Epithelial cell of proximal tubule (primary cell): Measurements from ENCODE around the gene PARD3B. TPM values are rescaled to one million over a fixed set of nuclear protein-coding genes. Genes with fewer than 3 reads are reported as not detected.

Experiments
- DNase-seq: peaks from one replicate; pipeline ENCODE4 v3.0.0-alpha.2; 2011; ENCODE audit warnings: low read depth
- H3K4me3 ChIP-seq: 2 replicates; pipeline ENCODE4 v1.5.1; 2011; ENCODE audit warnings: low read depth, mild to moderate bottlenecking, low read length
- total RNA-seq: library from RNA; depleted of rRNA; stranded (reverse); fragments of >200 nt; gene quantifications from 2 replicates; pipeline ENCODE4 v1.2.3, GENCODE V29; 2015
- TF ChIP-seq, protein P1 (sequence below): conservative IDR thresholded peaks from 2 replicates; pipeline ENCODE4 v1.5.1; 2012; ENCODE audit warnings: low read depth, mild to moderate bottlenecking, low read length

Gene PARD3B
- total RNA-seq, 1 donor from 2014 or later, result 3.6 TPM

DNA sequence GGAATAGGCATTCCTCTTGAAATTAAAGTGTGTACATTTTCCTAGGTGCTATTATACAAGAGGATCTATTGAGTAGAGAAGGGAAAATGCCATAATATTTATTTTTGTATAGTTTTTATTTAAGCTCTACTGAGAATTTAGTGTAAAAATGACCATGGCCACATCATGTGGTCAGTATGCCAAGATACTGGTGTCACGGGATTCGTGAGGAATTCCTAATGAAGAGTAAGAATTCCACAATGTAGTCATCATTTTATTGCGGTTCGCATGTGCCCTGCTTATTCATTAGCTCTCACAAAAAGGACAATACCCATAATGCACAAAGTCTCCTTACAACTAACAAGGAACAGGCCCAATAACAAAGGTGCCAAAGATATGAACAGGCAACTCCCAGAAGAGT, 39.3 kb upstream of the PARD3B start:
- no peak overlapping the region for H3K4me3 ChIP-seq
- DNase-seq, result peak; percentile 61
- TF ChIP-seq, protein P1, sequence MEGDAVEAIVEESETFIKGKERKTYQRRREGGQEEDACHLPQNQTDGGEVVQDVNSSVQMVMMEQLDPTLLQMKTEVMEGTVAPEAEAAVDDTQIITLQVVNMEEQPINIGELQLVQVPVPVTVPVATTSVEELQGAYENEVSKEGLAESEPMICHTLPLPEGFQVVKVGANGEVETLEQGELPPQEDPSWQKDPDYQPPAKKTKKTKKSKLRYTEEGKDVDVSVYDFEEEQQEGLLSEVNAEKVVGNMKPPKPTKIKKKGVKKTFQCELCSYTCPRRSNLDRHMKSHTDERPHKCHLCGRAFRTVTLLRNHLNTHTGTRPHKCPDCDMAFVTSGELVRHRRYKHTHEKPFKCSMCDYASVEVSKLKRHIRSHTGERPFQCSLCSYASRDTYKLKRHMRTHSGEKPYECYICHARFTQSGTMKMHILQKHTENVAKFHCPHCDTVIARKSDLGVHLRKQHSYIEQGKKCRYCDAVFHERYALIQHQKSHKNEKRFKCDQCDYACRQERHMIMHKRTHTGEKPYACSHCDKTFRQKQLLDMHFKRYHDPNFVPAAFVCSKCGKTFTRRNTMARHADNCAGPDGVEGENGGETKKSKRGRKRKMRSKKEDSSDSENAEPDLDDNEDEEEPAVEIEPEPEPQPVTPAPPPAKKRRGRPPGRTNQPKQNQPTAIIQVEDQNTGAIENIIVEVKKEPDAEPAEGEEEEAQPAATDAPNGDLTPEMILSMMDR, result no peak

DNA sequence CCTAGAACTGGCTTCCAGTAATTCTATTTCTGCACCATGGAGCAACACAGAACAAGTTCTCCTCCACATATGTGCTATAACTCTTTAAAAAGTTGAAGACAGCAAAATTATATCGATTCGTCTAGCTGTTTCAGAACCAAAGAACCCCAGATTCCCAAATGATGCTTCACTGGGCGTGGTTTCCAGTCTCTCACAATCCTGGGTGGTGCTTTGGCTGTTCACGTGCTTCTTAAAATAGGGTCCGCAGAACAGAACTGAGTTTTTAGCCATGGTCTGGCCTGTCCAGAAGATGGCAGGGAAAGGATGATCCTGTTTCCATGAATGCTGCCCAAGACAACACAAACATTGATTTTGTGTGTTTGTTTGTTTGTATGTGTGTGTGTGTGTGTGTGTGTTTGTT, 37.6 kb upstream of the PARD3B start:
- no peak overlapping the region for H3K4me3 ChIP-seq
- DNase-seq, result no peak
- TF ChIP-seq, protein P1, result no peak

DNA sequence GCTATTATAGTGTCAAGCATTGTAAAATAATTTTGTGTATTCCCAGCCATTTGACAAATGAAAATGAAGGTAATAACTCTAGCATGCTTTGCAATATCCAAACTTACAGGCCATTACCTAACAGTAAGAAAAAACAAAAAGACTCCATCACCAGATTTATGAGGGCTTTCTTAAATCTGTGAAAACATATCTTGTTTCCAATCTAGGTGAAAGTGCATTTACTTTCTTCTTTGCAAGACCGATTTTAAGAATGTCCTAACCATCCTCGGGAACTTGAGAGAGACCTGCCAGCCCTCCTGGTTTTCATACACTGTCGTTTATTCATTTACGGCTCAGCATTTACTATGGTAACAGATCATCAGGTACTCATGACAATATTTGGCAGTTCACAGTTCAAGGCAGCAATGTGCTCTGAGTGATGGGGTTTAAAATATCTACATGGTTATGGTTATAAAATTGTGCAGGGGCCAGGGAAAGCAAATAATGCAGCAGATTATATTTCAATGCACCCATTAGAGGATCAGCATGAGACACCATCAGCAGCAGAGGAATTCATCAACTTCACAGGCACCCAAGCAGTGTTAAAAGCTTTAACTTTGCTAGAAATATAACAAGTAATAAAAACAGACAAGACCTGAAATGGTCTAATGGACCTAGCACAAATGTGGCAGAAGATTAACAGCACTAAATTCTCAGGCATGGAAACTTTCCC, 34.4 kb upstream of the PARD3B start:
- H3K4me3 ChIP-seq, result no peak overlapping the region
- TF ChIP-seq, protein P1, result no peak
- DNase-seq, result no peak

DNA sequence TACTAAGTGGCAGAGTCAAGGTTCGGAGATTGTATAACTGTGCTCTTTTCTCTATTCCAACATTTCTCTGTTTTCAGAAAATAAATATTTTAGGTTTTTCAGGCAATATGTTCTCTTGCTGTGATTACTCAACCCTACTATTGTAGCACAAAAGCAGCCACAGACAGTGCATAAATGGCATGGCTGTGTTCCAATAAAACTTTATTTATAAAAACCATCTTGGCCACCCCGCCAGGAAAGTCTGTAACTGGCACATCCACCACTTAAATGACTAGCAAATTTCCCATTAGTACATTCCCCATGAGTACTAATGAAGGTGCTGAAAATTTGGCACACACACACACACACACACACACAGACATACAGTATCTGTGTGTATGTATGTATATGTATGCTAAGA, 30.8 kb upstream of the PARD3B start:
- no peak for DNase-seq
- TF ChIP-seq, protein P1, result no peak
- H3K4me3 ChIP-seq, result no peak overlapping the region

DNA sequence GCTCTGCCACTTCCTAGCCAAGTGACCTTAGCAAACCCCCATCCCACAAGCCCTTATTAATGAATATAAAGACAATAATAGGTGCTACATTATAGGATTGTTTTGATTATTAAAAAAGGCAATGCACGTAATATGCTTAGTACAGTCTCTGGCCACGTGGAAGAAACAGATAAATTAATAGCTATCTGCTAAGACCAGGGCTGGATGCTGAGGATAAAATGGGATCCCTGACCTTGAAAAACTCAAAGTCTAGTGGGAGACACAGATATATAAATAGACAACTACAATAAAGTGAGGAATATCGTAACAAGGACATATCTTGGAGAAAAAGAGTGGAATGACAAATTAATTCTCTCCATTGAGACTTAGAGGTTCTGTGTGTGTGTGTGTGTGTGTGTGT, 29.9 kb upstream of the PARD3B start:
- no peak for DNase-seq
- TF ChIP-seq, protein P1, result no peak
- no peak overlapping the region for H3K4me3 ChIP-seq

DNA sequence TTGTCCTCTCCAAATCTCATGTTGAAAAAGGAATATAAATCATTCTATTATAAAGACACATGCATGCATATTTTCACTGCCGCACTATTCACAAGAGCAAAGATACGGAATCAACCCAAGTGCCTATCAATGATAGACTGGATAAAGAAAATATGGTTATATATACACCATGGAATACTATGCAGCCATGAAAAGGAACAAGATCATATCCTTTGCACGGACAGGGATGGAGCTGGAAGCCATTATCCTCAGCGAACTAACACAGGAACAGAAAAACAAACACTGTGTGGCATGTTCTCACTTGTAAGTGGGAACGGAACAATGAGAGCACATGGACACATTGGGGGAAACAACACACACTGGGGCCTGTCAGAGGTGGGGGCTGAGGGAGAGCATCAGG, 28.1 kb upstream of the PARD3B start:
- DNase-seq, result no peak
- H3K4me3 ChIP-seq, result no peak overlapping the region
- TF ChIP-seq, protein P1, result no peak

DNA sequence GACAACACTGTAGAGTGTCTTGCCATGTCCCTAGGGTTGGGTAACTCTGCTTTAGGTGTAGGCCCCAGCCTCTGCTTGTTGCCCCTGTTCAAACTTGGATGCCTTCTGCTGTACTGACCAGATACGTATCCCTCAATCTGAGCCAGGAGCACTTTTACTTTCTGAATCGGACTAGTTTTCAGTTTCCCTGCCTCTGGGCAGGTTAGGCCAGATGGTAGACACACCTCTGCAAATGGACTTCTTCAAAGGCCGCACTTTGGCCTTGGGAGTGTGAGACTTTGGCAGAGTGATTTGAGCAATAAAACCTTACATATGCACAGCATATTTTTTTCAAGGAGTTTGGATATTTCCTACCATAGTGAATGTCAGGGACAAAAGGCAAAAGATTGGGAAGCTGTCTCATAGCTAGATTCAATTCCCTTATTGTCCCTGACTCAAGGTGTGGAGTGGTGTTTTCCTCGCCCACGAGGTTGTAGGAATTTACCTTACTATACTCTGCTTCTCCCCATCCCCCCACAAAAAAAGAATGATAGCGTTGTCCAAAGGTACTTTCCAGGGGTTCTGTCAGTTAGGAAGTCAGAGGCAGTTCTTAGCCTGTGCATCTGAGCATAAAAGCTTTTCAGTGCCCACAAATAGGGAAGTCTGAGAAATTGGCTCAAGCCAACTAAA, 15.3 kb upstream of the PARD3B start:
- TF ChIP-seq, protein P1, result no peak

More for the DNA sequence above, 15.3 kb upstream of the PARD3B start:
- DNase-seq, result no peak
- H3K4me3 ChIP-seq, result no peak overlapping the region
